SK-N-SH treated with all-trans-retinoic acid at 6 μM for 48 hours (cell line): ENCODE data around the gene GNS.

ENCODE experiments used
- ARNTL ChIP-seq: fragments of 450-650 bp; formaldehyde crosslinking; IDR thresholded peaks from 2 replicates; pipeline ENCODE4 v1.5.0; 2020; ENCODE audit warnings: low read depth, mild to moderate bottlenecking, moderate library complexity, borderline replicate concordance
- BACH2 ChIP-seq: fragments of 250-450 bp; sonication (Bioruptor Pico); IDR thresholded peaks from 2 replicates; pipeline ENCODE4 v1.9.0; 2021; ENCODE audit warnings: mild to moderate bottlenecking, borderline replicate concordance
- OSR1 ChIP-seq: fragments of 250-450 bp; sonication (Bioruptor Pico); IDR thresholded peaks from 2 replicates; pipeline ENCODE4 v1.8.0; 2022; ENCODE audit warnings: moderate library complexity, mild to moderate bottlenecking, inconsistent platforms
- SNAI2 ChIP-seq: fragments of 250-450 bp; sonication (Bioruptor Pico); IDR thresholded peaks from 2 replicates; pipeline ENCODE4 v1.5.0; 2020; ENCODE audit warnings: mild to moderate bottlenecking, moderate library complexity
- ZFP30 ChIP-seq: fragments of 450-650 bp; formaldehyde crosslinking; IDR thresholded peaks from 2 replicates; pipeline ENCODE4 v1.5.0; 2022; ENCODE audit warnings: mild to moderate bottlenecking, moderate library complexity
- ZNF565 ChIP-seq: fragments of 450-650 bp; formaldehyde crosslinking; conservative IDR thresholded peaks from 2 replicates; pipeline ENCODE4 v1.5.0; 2020; ENCODE audit warnings: low read depth, mild to moderate bottlenecking, moderate library complexity
- ZNF70 ChIP-seq: fragments of 450-650 bp; formaldehyde crosslinking; IDR thresholded peaks from 2 replicates; pipeline ENCODE4 v1.5.0; 2020; ENCODE audit warnings: mild to moderate bottlenecking, moderate library complexity
- TF ChIP-seq, protein P1 (sequence below): fragments of 250-450 bp; sonication (Bioruptor Pico); IDR thresholded peaks from 2 replicates; pipeline ENCODE4 v1.8.0; 2020; ENCODE audit warnings: mild to moderate bottlenecking, moderate library complexity, borderline replicate concordance

DNA sequence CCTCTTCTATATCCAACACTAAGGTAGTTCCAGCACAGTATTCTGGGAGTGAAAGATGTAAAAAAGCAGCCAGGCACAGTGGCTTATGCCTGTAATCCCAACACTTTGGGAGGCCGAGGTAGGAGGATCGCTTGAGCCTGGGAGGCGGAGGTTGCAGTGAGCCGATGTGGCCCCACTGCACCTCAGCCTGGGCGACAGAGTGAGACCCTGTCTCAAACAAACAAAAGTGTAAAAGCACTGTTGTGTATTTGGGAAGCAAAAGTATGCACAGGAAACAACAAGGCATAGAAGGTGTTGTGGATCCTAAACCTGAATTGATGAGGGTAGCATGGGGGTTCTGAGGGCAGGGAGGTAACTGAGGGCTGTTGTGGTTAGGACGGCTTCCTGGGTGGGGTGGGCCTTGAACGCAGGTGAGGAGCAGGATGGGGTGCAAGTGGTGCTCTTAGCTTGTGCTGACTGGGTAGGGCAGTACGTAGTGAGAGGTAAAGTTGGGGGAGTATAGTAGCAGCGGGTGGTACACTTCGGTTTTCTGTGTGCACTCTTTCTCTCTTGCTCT is 84.8 kb downstream of the GNS start:
- TF ChIP-seq ZNF70 (CRISPR knock-in tag) (no peak), ZFP30 (CRISPR knock-in tag) (no peak), OSR1 (CRISPR knock-in tag) (no peak), BACH2 (CRISPR knock-in tag) (no peak), SNAI2 (CRISPR knock-in tag) (no peak), ZNF565 (CRISPR knock-in tag) (no peak), ARNTL (CRISPR knock-in tag) (no peak)
- TF ChIP-seq, protein P1, sequence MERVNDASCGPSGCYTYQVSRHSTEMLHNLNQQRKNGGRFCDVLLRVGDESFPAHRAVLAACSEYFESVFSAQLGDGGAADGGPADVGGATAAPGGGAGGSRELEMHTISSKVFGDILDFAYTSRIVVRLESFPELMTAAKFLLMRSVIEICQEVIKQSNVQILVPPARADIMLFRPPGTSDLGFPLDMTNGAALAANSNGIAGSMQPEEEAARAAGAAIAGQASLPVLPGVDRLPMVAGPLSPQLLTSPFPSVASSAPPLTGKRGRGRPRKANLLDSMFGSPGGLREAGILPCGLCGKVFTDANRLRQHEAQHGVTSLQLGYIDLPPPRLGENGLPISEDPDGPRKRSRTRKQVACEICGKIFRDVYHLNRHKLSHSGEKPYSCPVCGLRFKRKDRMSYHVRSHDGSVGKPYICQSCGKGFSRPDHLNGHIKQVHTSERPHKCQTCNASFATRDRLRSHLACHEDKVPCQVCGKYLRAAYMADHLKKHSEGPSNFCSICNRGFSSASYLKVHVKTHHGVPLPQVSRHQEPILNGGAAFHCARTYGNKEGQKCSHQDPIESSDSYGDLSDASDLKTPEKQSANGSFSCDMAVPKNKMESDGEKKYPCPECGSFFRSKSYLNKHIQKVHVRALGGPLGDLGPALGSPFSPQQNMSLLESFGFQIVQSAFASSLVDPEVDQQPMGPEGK (CRISPR knock-in tag) = no peak
